Right lobe of liver (tissue), 6 donors: ENCODE measurements around the gene OSBPL9. TPM values are rescaled to one million over a fixed set of nuclear protein-coding genes. Genes with fewer than 3 reads are reported as not detected.
A peak's percentile ranks its signal among the peaks of the same experiment; 100 is the strongest.

Experiments
- ATAC-seq, 4 donors: fragments of 200-7000 bp; cut with Tn5 transposase; one replicate each; pipeline ENCODE4 v1.9.1; 2020; ENCODE audit warnings: mild to moderate bottlenecking in 4 of 4, moderate library complexity in 4 of 4
- DNase-seq, 3 donors: peaks; one replicate each; pipeline ENCODE4 v3.0.0-alpha.2; 2020
- H3K27ac ChIP-seq, 3 donors: fragments of 200-600 bp; one replicate each; pipeline ENCODE4 v1.8.0; 2022
- H3K27me3 ChIP-seq, 2 donors: fragments of 200-600 bp; one replicate each; pipeline ENCODE4 v1.8.0; 2022
- H3K36me3 ChIP-seq, 4 donors: fragments of 200-600 bp; sonication (generic) in 1 of 4; one replicate each; pipeline versions ENCODE4 v1.5.1 to v1.8.0; 2017 to 2022; ENCODE audit warnings: control low read depth in 1 of 4
- H3K4me1 ChIP-seq, 4 donors: fragments of 200-600 bp; sonication (generic) in 1 of 4; one replicate each; pipeline versions ENCODE4 v1.5.1 to v1.8.0; 2017 to 2022; ENCODE audit warnings: control low read depth in 1 of 4
- H3K4me3 ChIP-seq, 3 donors: fragments of 200-600 bp; one replicate each; pipeline ENCODE4 v1.8.0; 2022
- H3K9me3 ChIP-seq, 4 donors: fragments of 200-600 bp; sonication (generic) in 1 of 4; one replicate each; pipeline versions ENCODE4 v1.5.1 to v1.8.0; 2017 to 2022; ENCODE audit warnings: control low read depth in 1 of 4
- CTCF ChIP-seq, 4 donors: fragments of 200-600 bp in 3 of 4; fragments of 450-650 bp in 1 of 4; IDR thresholded peaks; one replicate each; pipeline versions ENCODE4 v1.5.1 to v1.8.0; 2016 to 2022; ENCODE audit warnings: antibody characterized with exemption in 4 of 4, mild to moderate bottlenecking in 2 of 4
- POLR2A ChIP-seq: fragments of 450-650 bp; IDR thresholded peaks from one replicate; pipeline ENCODE4 v1.6.1; 2017; ENCODE audit warnings: antibody characterized with exemption, mild to moderate bottlenecking
- WGBS: methylation state at CpG from one replicate; pipeline ENCODE4 v1.1.6; 2018; ENCODE audit warnings: low coverage, low lambda C conversion rate; ENCODE audit not compliant: insufficient coverage; ENCODE audit errors: missing lambda C conversion rate; 5-methylcytosine and 5-hydroxymethylcytosine counted together
- intact Hi-C, 2 donors: fragments of 100-400 bp; cut with DNase I; formaldehyde crosslinking; loops; one replicate each; pipeline versions ENCODE4 v1.11.2 to v1.14.1; 2022
- long read RNA-seq: library from polyadenylated mRNA; unstranded; transcript quantifications from one replicate; pipeline ENCODE4 v2.0.0, GENCODE V29; 2019
- total RNA-seq, 6 experiments: library from RNA; depleted of rRNA in 2 of 6; stranded (reverse); fragments of >200 nt in 2 of 6; fragmentation: NEBNext Ultra II Directional in 3 of 6; extraction: Animal tissue kit (Norgen Biotek cat#: 25700) in 3 of 6; gene quantifications; one replicate each; pipeline versions ENCODE4 v1.1.0 to v1.2.4, GENCODE V29; 2016 to 2023
- donor health status: DM: no; HTN: yes; CAD: no.
- donor health status: DM: no; HTN: no; CAD: no.
- donor health status: DM: no; HTN: no; CAD: no.
- donor health status: DM: no; HTN: yes; CAD: no.
- donor health status: DM: no; HTN: yes; CAD: no.

The OSBPL9 gene
- 10 to 100 TPM; 51.7 to 90.5 (median 71.7) TPM for total RNA-seq
- long read RNA-seq, partial matches to known transcripts, result 1 of 11 reads
- long read RNA-seq, other reads (novel, unspliced or antisense), result 5 of 11 reads

GRCh38 chr1:51616903-51617708, at the start of gene OSBPL9:
Gene OSBPL9, plus strand, starts transcription at chr1:51617092. Its CDS starts 19 bp downstream, at chr1:51617111.
- Histone ChIP-seq H3K27me3 (no peaks in the 10 kb centered on the region), H3K27ac (peak within 1 kb of the TSS; percentile 82 to 97 (median 91)), H3K4me1 (peaks cover 0 to 36% (median 11%) of the 10 kb centered on the region in 4 donors), H3K4me3 (peak within 1 kb of the TSS; percentile 73 to 92 (median 79)), H3K9me3 (no peaks in the 10 kb centered on the region), H3K36me3 (no peaks in the 10 kb centered on the region)
- DNase-seq (peak; percentile 87 to 90 (median 89)), ATAC-seq (peak; percentile 89 to 92 (median 90))
- 1% methylated on average over 22 of the region's 45 CpGs for WGBS
- intact Hi-C loops, result no loop called here
- TF ChIP-seq POLR2A, result peak; percentile 60
- TF ChIP-seq CTCF (IDR thresholded peaks at IDR 0.05), result no peak

GRCh38 chr1:51567653-51568052, 49.2 kb upstream of the OSBPL9 start:
- TF ChIP-seq POLR2A, result no peak
- no peak for TF ChIP-seq CTCF (IDR thresholded peaks at IDR 0.05)
- no peak overlapping the region for H3K27ac ChIP-seq
- H3K27me3 ChIP-seq, result no peaks in the 10 kb centered on the region
- DNase-seq (no peak), ATAC-seq (peak in 1 of 4 donors; percentile 25)
- H3K4me1 ChIP-seq, result peaks cover 0 to 12% (median 0%) of the 10 kb centered on the region in 4 donors
- H3K36me3 ChIP-seq, result no peaks in the 10 kb centered on the region
- intact Hi-C loops, result no loop called here
- H3K9me3 ChIP-seq, result no peaks in the 10 kb centered on the region
- H3K4me3 ChIP-seq, result no peak overlapping the region

- DNase-seq, result no peak
- H3K27ac ChIP-seq, result no peak overlapping the region
- H3K4me1 ChIP-seq, result peaks cover 0 to 10% (median 0%) of the 10 kb centered on the region in 4 donors
- WGBS, result 86% methylated on average over 7 of the region's 7 CpGs
- no peak for ATAC-seq
- no peak overlapping the region for H3K4me3 ChIP-seq
- no peaks in the 10 kb centered on the region for H3K36me3 ChIP-seq
- H3K9me3 ChIP-seq, result no peaks in the 10 kb centered on the region
- intact Hi-C loops, result no loop called here
- TF ChIP-seq CTCF (IDR thresholded peaks at IDR 0.05) (no peak), POLR2A (no peak)
- no peaks in the 10 kb centered on the region for H3K27me3 ChIP-seq
Measured at GRCh38 chr1:51568231-51568935, 48.5 kb upstream of the OSBPL9 start.

GRCh38 chr1:51569284-51570062, 47.4 kb upstream of the OSBPL9 start:
- Histone ChIP-seq H3K27ac (no peak overlapping the region), H3K27me3 (no peaks in the 10 kb centered on the region), H3K9me3 (no peaks in the 10 kb centered on the region), H3K36me3 (no peaks in the 10 kb centered on the region), H3K4me1 (no peaks in the 10 kb centered on the region), H3K4me3 (no peak overlapping the region)
- 36% methylated on average over 4 of the region's 4 CpGs for WGBS
- TF ChIP-seq POLR2A, result no peak
- TF ChIP-seq CTCF (IDR thresholded peaks at IDR 0.05), result no peak
- intact Hi-C loops, result no loop called here
- ATAC-seq (peak; percentile 59 to 71 (median 69)), DNase-seq (no peak)
